HepG2 (cell line): ENCODE measurements around the gene ENTPD2. TPM values are rescaled to one million over a fixed set of nuclear protein-coding genes. Genes with fewer than 3 reads are reported as not detected.

Experiments
- ADNP ChIP-seq: sonication (generic); formaldehyde crosslinking; IDR thresholded peaks from 2 replicates; pipeline ENCODE4 v1.4.0; 2020; ENCODE audit warnings: missing genetic modification reagents
- CAMTA2 ChIP-seq: sonication (generic); formaldehyde crosslinking; IDR thresholded peaks from 2 replicates; pipeline ENCODE4 v1.4.0; 2020; ENCODE audit warnings: mild to moderate bottlenecking, missing genetic modification reagents, borderline replicate concordance
- HES4 ChIP-seq: sonication (generic); formaldehyde crosslinking; IDR thresholded peaks from 2 replicates; pipeline ENCODE4 v1.9.0; 2021; ENCODE audit warnings: mild to moderate bottlenecking, missing genetic modification reagents, borderline replicate concordance
- HOXA5 ChIP-seq: sonication (generic); formaldehyde crosslinking; IDR thresholded peaks from 2 replicates; pipeline ENCODE4 v1.4.0; 2020; ENCODE audit warnings: missing genetic modification reagents
- KDM1A ChIP-seq: IDR thresholded peaks from 2 replicates; pipeline ENCODE4 v1.6.1; 2016; ENCODE audit warnings: missing compliant biosample characterization
- MATR3 ChIP-seq: sonication (generic); formaldehyde crosslinking; IDR thresholded peaks from 2 replicates; pipeline ENCODE4 v1.4.0; 2020; ENCODE audit warnings: missing genetic modification reagents
- MYC ChIP-seq: sonication (generic); formaldehyde crosslinking; IDR thresholded peaks from 2 replicates; pipeline ENCODE4 v1.9.0; 2021; ENCODE audit warnings: missing genetic modification reagents, borderline replicate concordance
- NR3C1 ChIP-seq: sonication (generic); formaldehyde crosslinking; IDR thresholded peaks from 2 replicates; pipeline ENCODE4 v1.4.0; 2020; ENCODE audit warnings: missing genetic modification reagents
- SUZ12 ChIP-seq: fragments of 150-350 bp; IDR thresholded peaks from 2 replicates; pipeline ENCODE4 v1.6.1; 2014; ENCODE audit warnings: low read depth, low read length
- SYNCRIP ChIP-seq: fragments of 200-400 bp; formaldehyde crosslinking; IDR thresholded peaks from 2 replicates; pipeline ENCODE4 v1.6.1; 2018; ENCODE audit warnings: mild to moderate bottlenecking, low read depth, low read length; ENCODE audit not compliant: insufficient read depth
- YY1 ChIP-seq: IDR thresholded peaks from 2 replicates; pipeline ENCODE4 v1.6.1; 2011; ENCODE audit warnings: low read length, low read depth, moderate library complexity, mild to moderate bottlenecking; ENCODE audit not compliant: insufficient read depth, insufficient replicate concordance
- ZBED4 ChIP-seq: sonication (generic); formaldehyde crosslinking; IDR thresholded peaks from 2 replicates; pipeline ENCODE4 v1.4.0; 2020; ENCODE audit warnings: missing genetic modification reagents, borderline replicate concordance
- ZBTB14 ChIP-seq: sonication (generic); formaldehyde crosslinking; IDR thresholded peaks from 2 replicates; pipeline ENCODE4 v1.4.0; 2020; ENCODE audit warnings: missing genetic modification reagents
- ZFP36L1 ChIP-seq: sonication (generic); formaldehyde crosslinking; IDR thresholded peaks from 2 replicates; pipeline ENCODE4 v1.8.0; 2022; ENCODE audit warnings: mild to moderate bottlenecking, missing genetic modification reagents, moderate library complexity
- ZNF280D ChIP-seq: sonication (generic); formaldehyde crosslinking; IDR thresholded peaks from 2 replicates; pipeline ENCODE4 v1.5.1; 2020; ENCODE audit warnings: mild to moderate bottlenecking, missing genetic modification reagents
- ZNF317 ChIP-seq: sonication (generic); formaldehyde crosslinking; IDR thresholded peaks from 2 replicates; pipeline ENCODE4 v1.5.0; 2020; ENCODE audit warnings: mild to moderate bottlenecking, missing genetic modification reagents
- ZNF343 ChIP-seq: sonication (generic); formaldehyde crosslinking; IDR thresholded peaks from 2 replicates; pipeline ENCODE4 v1.4.0; 2020; ENCODE audit warnings: mild to moderate bottlenecking, missing genetic modification reagents
- ZNF615 ChIP-seq: sonication (generic); formaldehyde crosslinking; IDR thresholded peaks from 2 replicates; pipeline ENCODE4 v1.5.0; 2020; ENCODE audit warnings: mild to moderate bottlenecking, missing genetic modification reagents, borderline replicate concordance
- ZNF629 ChIP-seq: sonication (generic); formaldehyde crosslinking; conservative IDR thresholded peaks from 2 replicates; pipeline ENCODE4 v1.5.0; 2020; ENCODE audit warnings: missing genetic modification reagents
- polyA plus RNA-seq, 8 experiments: library from polyadenylated mRNA; depleted of rRNA in 3 of 8; stranded (reverse) in 7 of 8; unstranded in 1 of 8; fragments of >200 nt; fragmentation: Illumina TruSeq in 4 of 8; extraction: Trizol in 4 of 8; gene quantifications; 2 replicates each; pipeline versions ENCODE4 v1.2.1 to v1.2.3, GENCODE V29; 2011 to 2016; ENCODE audit warnings: low read depth in 4 of 8, missing spikeins in 1 of 8, mixed read lengths in 1 of 8; ENCODE audit not compliant: insufficient read depth in 1 of 8
- total RNA-seq, 5 experiments: library from RNA; depleted of rRNA; stranded (reverse); fragments of >200 nt; fragmentation: Illumina TruSeq; extraction: Trizol; gene quantifications; 2 replicates each; pipeline ENCODE4 v1.2.3, GENCODE V29; 2016; ENCODE audit warnings: low read depth in 1 of 5

ENTPD2 gene
- total and polyA plus RNA-seq, 2 of the 13 experiments (the other 11 are each of a cell fraction or from before 2014, with no cell fraction given) = 0.95 to 3.2 TPM

- TF ChIP-seq ADNP (CRISPR knock-in tag) (no peak), ZNF615 (CRISPR knock-in tag) (no peak), ZNF629 (CRISPR knock-in tag) (no peak), CAMTA2 (CRISPR knock-in tag) (no peak), SUZ12 (no peak), ZNF317 (CRISPR knock-in tag) (peak; percentile 47; the same call in 1 of the 2 replicates), MATR3 (no peak), ZFP36L1 (CRISPR knock-in tag) (0 out of 2 replicates have a peak, but pooled peaks have one; percentile 71), KDM1A (CRISPR knock-in tag) (no peak; the same call in 1 of the 2 replicates), YY1 (peak; percentile 90), MYC (CRISPR knock-in tag) (peak; percentile 99), ZNF343 (CRISPR knock-in tag) (0 out of 2 replicates have a peak, but pooled peaks have one; percentile 18), ZNF280D (CRISPR knock-in tag) (no peak), SYNCRIP (no peak), ZBTB14 (peak; percentile 56; the same call in 1 of the 2 replicates), ZBED4 (peak; percentile 55; the same call in 1 of the 2 replicates), HES4 (peak; percentile 61; the same call in 1 of the 2 replicates), HOXA5 (CRISPR knock-in tag) (peak; percentile 64; the same call in 1 of the 2 replicates), NR3C1 (CRISPR knock-in tag) (no peak)
Measured at GRCh38 chr9:137086531-137087408, 32.9 kb upstream of the ENTPD2 start, which contains the start of gene MAN1B1 (continued).
